Hepatic stellate cell (primary cell): ENCODE data around the gene C22orf31.
"Not testable (repeated sequence)": the region's sequence is repeated elsewhere in the genome, so short reads cannot be mapped to it uniquely, and the experiment has no call there.

Source experiments
- DNase-seq: peaks from one replicate; pipeline ENCODE4 v3.0.0; 2011; ENCODE audit warnings: low spot score

Gene C22orf31

GRCh38 chr22:29061773-29062172 is at the start of gene C22orf31:
TSS of gene C22orf31 (minus strand) at chr22:29061831. CDS start at chr22:29061792, 39 bp downstream.
- DNase-seq: no peak

GRCh38 chr22:29110946-29111345 is 49.3 kb upstream of the C22orf31 start:
- DNase-seq: no peak

- no peak for DNase-seq
Measured at GRCh38 chr22:29109822-29110221, 48.2 kb upstream of the C22orf31 start.

GRCh38 chr22:29108137-29108536 is 46.5 kb upstream of the C22orf31 start:
- DNase-seq: no peak

- DNase-seq: no peak
Measured at GRCh38 chr22:29106839-29107238, 45.2 kb upstream of the C22orf31 start.

GRCh38 chr22:29105468-29105867 is 43.8 kb upstream of the C22orf31 start:
- DNase-seq: no peak

- DNase-seq: no peak
Measured at GRCh38 chr22:29103121-29103520, 41.5 kb upstream of the C22orf31 start.

DNA sequence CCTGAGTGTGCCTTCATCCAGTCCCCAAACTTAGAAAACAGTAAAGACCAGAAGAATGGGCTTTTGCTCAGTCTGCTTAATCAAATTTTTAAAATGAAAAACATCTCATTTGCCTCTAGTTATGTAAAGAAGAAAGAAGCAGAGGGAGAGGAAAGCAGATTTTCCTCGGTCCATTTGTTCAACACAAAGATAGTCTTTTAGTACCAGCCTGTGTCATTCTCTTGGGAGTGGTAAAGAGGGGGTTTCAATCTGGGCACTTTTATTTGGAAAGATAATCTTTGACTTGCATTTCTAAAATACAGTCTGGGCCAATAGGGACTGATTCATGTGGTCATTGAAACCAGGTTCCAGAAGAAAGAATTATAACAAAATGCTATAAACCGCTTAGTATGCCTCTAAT is 40.7 kb upstream of the C22orf31 start:
- no peak for DNase-seq

- DNase-seq: no peak
Measured at GRCh38 chr22:29098296-29098695, 36.7 kb upstream of the C22orf31 start.

GRCh38 chr22:29096736-29097669 is 35.4 kb upstream of the C22orf31 start:
- no peak for DNase-seq

DNA sequence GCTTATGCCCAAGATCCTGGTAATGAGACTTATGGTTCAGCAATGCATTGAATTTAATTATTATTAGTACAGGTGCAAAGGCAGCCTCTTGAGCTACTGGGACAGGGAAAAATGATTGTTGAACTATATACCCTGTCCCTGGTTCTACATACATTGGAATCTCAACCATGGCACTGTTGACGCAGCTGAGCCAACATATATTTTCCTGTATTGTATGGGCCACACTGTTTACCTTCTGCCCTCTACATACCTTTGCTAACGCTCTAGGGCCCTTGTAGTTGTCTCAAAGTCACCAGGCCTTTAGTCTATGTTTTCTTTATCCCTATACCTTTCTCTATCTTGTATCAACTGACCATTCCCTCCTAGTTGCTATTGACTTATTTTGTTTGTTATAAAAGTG is 33.8 kb upstream of the C22orf31 start:
- DNase-seq: no peak

GRCh38 chr22:29093501-29094300 is 32.1 kb upstream of the C22orf31 start:
- DNase-seq: no peak

GRCh38 chr22:29093030-29093429 is 31.4 kb upstream of the C22orf31 start:
- DNase-seq: no peak

GRCh38 chr22:29092243-29092642 is 30.6 kb upstream of the C22orf31 start:
- no peak for DNase-seq

DNA sequence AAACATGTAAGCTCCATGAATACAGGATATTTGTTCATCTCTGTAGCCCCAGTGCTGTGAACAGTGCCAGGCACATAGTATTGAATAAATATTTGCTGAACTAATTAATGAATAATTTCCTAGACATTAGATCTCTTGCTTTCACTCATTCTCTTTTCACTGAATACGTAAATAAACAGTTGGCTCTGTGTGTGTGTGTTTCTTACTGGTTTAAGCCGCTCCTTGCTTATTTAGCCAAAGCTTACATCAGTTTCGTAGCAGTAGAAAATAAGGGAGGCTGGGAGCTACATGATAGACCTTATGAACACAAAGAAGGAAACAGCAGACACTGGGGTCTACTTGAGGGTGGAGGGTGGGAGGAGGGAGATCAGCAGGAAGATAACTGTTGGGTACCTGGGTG is 28.4 kb upstream of the C22orf31 start:
- no peak for DNase-seq

DNA sequence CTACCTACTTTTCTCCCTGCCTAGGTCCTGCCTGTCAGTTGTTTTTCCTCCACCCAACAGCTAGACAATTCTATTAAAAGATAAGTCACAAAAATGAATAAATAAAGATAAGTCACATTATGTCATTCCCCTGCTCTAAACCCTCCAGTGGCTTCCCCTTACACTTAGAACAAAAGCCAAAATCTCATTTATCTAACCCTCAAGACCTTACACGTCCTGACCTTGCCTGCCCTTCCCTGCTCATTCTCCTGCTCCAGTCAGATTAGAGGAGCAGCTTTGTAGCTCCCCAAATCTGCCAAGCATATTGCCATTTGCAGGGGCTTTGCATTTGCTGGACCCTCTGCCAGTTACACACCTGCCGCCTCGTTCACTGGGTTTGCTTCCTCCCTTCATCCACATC is 27.9 kb upstream of the C22orf31 start:
- no peak for DNase-seq

DNA sequence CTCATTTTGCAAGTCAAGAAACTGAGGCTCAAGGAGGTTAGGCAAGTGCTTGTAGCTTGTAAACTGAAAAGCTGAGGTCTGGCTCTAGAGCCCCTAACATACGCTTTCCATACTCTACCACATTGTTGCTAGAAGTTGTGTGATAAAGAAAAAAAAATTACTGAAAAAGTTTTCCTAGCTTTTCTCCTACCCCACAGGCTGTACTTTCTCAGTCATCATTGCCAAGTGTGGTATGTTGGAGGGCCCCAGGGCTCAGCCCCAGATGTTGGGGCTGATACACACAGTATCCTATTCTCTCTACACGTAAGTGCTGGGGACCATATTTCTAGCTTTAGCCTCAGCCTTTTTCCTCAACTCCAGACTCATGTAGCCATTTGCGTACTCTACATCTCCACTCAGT is 27.2 kb upstream of the C22orf31 start:
- DNase-seq: no peak

DNA sequence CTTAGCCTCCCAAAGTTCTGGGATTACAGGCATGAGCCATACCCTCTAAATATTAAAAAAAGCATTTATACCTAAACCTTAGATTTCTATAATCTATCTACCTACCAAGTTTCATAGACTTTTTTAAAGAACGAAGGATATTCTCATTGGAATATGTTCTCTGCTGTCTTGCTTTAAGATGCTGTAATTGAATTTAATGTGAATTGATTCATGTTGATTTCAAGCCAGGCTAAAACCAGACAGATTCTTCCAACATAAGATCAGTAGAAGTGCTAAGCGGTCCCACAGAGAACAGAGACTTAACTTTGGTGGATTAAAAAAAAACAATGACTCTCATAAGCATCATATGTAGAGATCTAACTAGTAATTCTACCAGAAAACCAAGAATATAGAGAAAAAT is 25.4 kb upstream of the C22orf31 start:
- DNase-seq: no peak

DNA sequence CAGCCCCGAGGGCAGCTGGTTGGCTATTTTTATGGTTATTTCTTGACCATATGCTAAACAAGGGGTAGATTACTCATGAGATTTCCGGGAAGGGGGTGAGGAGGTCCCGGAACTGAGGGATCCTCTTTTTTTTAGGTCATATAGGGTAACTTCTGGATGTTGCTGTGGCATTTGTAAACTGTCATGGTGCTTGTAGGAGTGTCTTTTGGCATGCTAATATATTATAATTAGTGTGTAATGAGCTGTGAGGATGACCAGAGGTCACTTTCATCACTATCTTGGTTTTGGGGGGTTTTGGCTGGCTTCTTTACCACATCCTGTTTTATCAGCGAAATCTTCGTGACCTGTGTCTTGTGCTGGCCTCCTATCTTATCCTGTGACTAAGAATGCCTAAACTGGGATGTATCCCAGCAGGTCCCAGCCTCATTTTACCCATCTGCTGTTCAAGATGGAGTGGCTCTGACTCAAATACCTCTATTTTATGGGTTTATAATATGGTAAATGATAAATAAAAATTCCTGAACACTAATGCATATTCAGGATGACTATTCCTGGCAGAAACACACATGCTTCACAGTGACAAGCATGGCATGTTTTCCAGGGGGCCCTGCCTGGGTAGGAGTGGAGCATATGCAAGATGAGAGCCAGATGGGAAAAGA is 22.4 kb upstream of the C22orf31 start:
- no peak for DNase-seq

- DNase-seq: not testable (repeated sequence)
Measured at GRCh38 chr22:29083576-29083932, 21.9 kb upstream of the C22orf31 start.

GRCh38 chr22:29082826-29083545 is 21.4 kb upstream of the C22orf31 start:
- no peak for DNase-seq
